Panc1 (cell line): ENCODE results near the gene UPF3A.
"Not testable (repeated sequence)": the region's sequence is repeated elsewhere in the genome, so short reads cannot be mapped to it uniquely, and the experiment has no call there.

ENCODE experiments used
- CTCF ChIP-seq: fragments of 450-650 bp; IDR thresholded peaks from 2 replicates; pipeline ENCODE4 v1.5.1; 2017; ENCODE audit warnings: mild to moderate bottlenecking
- REST ChIP-seq, 2 experiments: IDR thresholded peaks; 2 replicates each; pipeline ENCODE4 v1.6.1; 2011 to 2012; ENCODE audit warnings: low read depth in 2 of 2, control low read depth in 1 of 2, low read length in 1 of 2, mild to moderate bottlenecking in 1 of 2, moderate library complexity in 1 of 2; ENCODE audit not compliant: insufficient read depth in 1 of 2

- not testable (repeated sequence) for TF ChIP-seq CTCF; REST (IDR thresholded peaks at IDR 0.05; ENCODE audit: insufficient read depth in 1 of 2, low read depth in 2 of 2, low read length in 1 of 2)
These were observed 72.0 kb downstream of the UPF3A start for GRCh38 chr13:114353382-114353781.
